ENCODE results near the gene RASSF10. TPM values are rescaled to one million over a fixed set of nuclear protein-coding genes. Genes with fewer than 3 reads are reported as not detected.

Gene RASSF10
- total RNA-seq, 1 experiment from 2014 or later: not detected

GRCh38 chr11:13008061-13008435 is 1.1 kb upstream of the RASSF10 start:
- no peak overlapping the region for H3K27ac Mint-ChIP-seq (ENCODE audit: low read depth, unreplicated experiment)
- BruUV-seq (replicated peaks): no TSS peak
- no peak for DNase-seq (ENCODE audit: unreplicated experiment)
- ChIA-PET CTCF (interaction anchor here (0.6 kb wide), 1 partner anchor 44 kb away, joined by 4 read pairs; no protein-coding TSS in a partner anchor), POLR2A (no interaction called here)
- intact Hi-C loops (cut with micrococcal nuclease): no loop called here
- H3K4me3 Mint-ChIP-seq (ENCODE audit: unreplicated experiment): no peak overlapping the region
- H3K9me3 Mint-ChIP-seq (ENCODE audit: unreplicated experiment): no peaks in the 10 kb centered on the region
- H3K36me3 Mint-ChIP-seq (ENCODE audit: insufficient read depth, unreplicated experiment): no peaks in the 10 kb centered on the region
- no peak for TF ChIP-seq CTCF (IDR thresholded peaks at IDR 0.05; ENCODE audit: unreplicated experiment)
- no peaks in the 10 kb centered on the region for H3K4me1 Mint-ChIP-seq (ENCODE audit: insufficient read depth, unreplicated experiment)
- peaks cover 21% of the 10 kb centered on the region for H3K27me3 Mint-ChIP-seq (ENCODE audit: insufficient read depth, unreplicated experiment)

- no peaks in the 10 kb centered on the region for H3K4me1 Mint-ChIP-seq (ENCODE audit: insufficient read depth, unreplicated experiment)
- DNase-seq (ENCODE audit: unreplicated experiment): no peak
- H3K9me3 Mint-ChIP-seq (ENCODE audit: unreplicated experiment): no peaks in the 10 kb centered on the region
- no peak overlapping the region for H3K27ac Mint-ChIP-seq (ENCODE audit: low read depth, unreplicated experiment)
- intact Hi-C loops (cut with micrococcal nuclease): no loop called here
- TF ChIP-seq CTCF (IDR thresholded peaks at IDR 0.05; ENCODE audit: unreplicated experiment): no peak
- POLR2A ChIA-PET: no interaction called here
- CTCF ChIA-PET: no interaction called here
- no TSS peak for BruUV-seq (replicated peaks)
- no peaks in the 10 kb centered on the region for H3K36me3 Mint-ChIP-seq (ENCODE audit: insufficient read depth, unreplicated experiment)
- no peak overlapping the region for H3K4me3 Mint-ChIP-seq (ENCODE audit: unreplicated experiment)
- peaks cover 21% of the 10 kb centered on the region for H3K27me3 Mint-ChIP-seq (ENCODE audit: insufficient read depth, unreplicated experiment)
Measured at GRCh38 chr11:13009476-13009920, 382 bp downstream of the RASSF10 start.

- no peak for TF ChIP-seq CTCF (IDR thresholded peaks at IDR 0.05; ENCODE audit: unreplicated experiment)
- CTCF ChIA-PET: no interaction called here
- no TSS peak for BruUV-seq (replicated peaks)
- Mint-ChIP-seq H3K27ac (ENCODE audit: low read depth, unreplicated experiment) (no peak overlapping the region), H3K36me3 (ENCODE audit: insufficient read depth, unreplicated experiment) (no peaks in the 10 kb centered on the region), H3K9me3 (ENCODE audit: unreplicated experiment) (no peaks in the 10 kb centered on the region), H3K27me3 (ENCODE audit: insufficient read depth, unreplicated experiment) (peaks cover 27% of the 10 kb centered on the region), H3K4me1 (ENCODE audit: insufficient read depth, unreplicated experiment) (no peaks in the 10 kb centered on the region), H3K4me3 (ENCODE audit: unreplicated experiment) (no peak overlapping the region)
- intact Hi-C loops (cut with micrococcal nuclease): no loop called here
- POLR2A ChIA-PET: no interaction called here
- no peak for DNase-seq (ENCODE audit: unreplicated experiment)
Measured at GRCh38 chr11:13009921-13010748, 1.0 kb downstream of the RASSF10 start.

- BruUV-seq (replicated peaks): no TSS peak
- Mint-ChIP-seq H3K4me1 (ENCODE audit: insufficient read depth, unreplicated experiment) (no peaks in the 10 kb centered on the region), H3K27me3 (ENCODE audit: insufficient read depth, unreplicated experiment) (peaks cover 35% of the 10 kb centered on the region), H3K36me3 (ENCODE audit: insufficient read depth, unreplicated experiment) (no peaks in the 10 kb centered on the region), H3K4me3 (ENCODE audit: unreplicated experiment) (no peak overlapping the region), H3K27ac (ENCODE audit: low read depth, unreplicated experiment) (no peak overlapping the region), H3K9me3 (ENCODE audit: unreplicated experiment) (no peaks in the 10 kb centered on the region)
- intact Hi-C loops (cut with micrococcal nuclease): no loop called here
- ChIA-PET CTCF (interaction anchor here (1.3 kb wide), 1 partner anchor 47 kb away, joined by 3 read pairs; no protein-coding TSS in a partner anchor), POLR2A (no interaction called here)
- TF ChIP-seq CTCF (IDR thresholded peaks at IDR 0.05; ENCODE audit: unreplicated experiment): no peak
- DNase-seq (ENCODE audit: unreplicated experiment): no peak
Measured at GRCh38 chr11:13010749-13011465, 1.8 kb downstream of the RASSF10 start.

Measured in MCF 10A (cell line).